Adrenal gland (tissue), 12 donors: ENCODE results near the gene FCHO2. TPM values are rescaled to one million over a fixed set of nuclear protein-coding genes. Genes with fewer than 3 reads are reported as not detected.
A peak's percentile ranks its signal among the peaks of the same experiment; 100 is the strongest.

Experiments
- DNase-seq, 7 donors: peaks; one replicate each; pipeline ENCODE4 v3.0.0-alpha.2; 2019 to 2020
- H3K27ac ChIP-seq, 5 donors: fragments of 200-600 bp; sonication (generic) in 4 of 5; 1 replicate in 3 of 5; 2 replicates in 2 of 5; pipeline versions ENCODE4 v1.5.1 to v1.8.0; 2016 to 2020; ENCODE audit warnings: mild to moderate bottlenecking in 1 of 5
- H3K27me3 ChIP-seq: fragments of 200-600 bp; 2 replicates; pipeline ENCODE4 v1.8.0; 2021
- H3K36me3 ChIP-seq, 2 donors: fragments of 200-600 bp; replicated peaks in 1 of 2; 1 replicate in 1 of 2; 2 replicates in 1 of 2; pipeline versions ENCODE4 v1.5.1 to v1.8.0; 2018 to 2022
- H3K4me1 ChIP-seq, 2 donors: fragments of 200-600 bp; replicated peaks in 1 of 2; 1 replicate in 1 of 2; 2 replicates in 1 of 2; pipeline versions ENCODE4 v1.5.1 to v1.8.0; 2018 to 2021
- H3K4me3 ChIP-seq, 4 donors: fragments of 200-600 bp; sonication (generic) in 3 of 4; one replicate each; pipeline ENCODE4 v1.5.1; 2016 to 2018
- H3K9me3 ChIP-seq, 3 donors: fragments of 200-600 bp; sonication (generic) in 1 of 3; replicated peaks in 1 of 3; 1 replicate in 2 of 3; 2 replicates in 1 of 3; pipeline versions ENCODE4 v1.5.1 to v1.8.0; 2016 to 2021
- POLR2A ChIP-seq, 2 donors: fragments of 450-650 bp; IDR thresholded peaks; one replicate each; pipeline ENCODE4 v1.6.1; 2017; ENCODE audit warnings: antibody characterized with exemption in 2 of 2, mild to moderate bottlenecking in 2 of 2, moderate library complexity in 1 of 2
- WGBS, 4 donors: extraction: QIAGEN DNeasy Blood & Tissue Kit in 2 of 4; methylation state at CpG; one replicate each; pipeline versions ENCODE4 v1.1.5 to v1.1.7; 2013 to 2017; 5-methylcytosine and 5-hydroxymethylcytosine counted together
- intact Hi-C, 2 donors: fragments of 100-400 bp; cut with DNase I; formaldehyde crosslinking; loops; one replicate each; pipeline versions ENCODE4 v1.14.1 to v1.15.0; 2022 to 2023
- polyA plus RNA-seq, 3 donors: library from polyadenylated mRNA; stranded (reverse); fragments of 200-250 nt in 2 of 3; fragments of 350-450 nt in 1 of 3; fragmentation: Illumina TruSeq in 1 of 3; extraction: RNeasy Lipid Tissue Mini Kit (QIAGEN cat#74804) in 1 of 3; gene quantifications; one replicate each; pipeline ENCODE4 v1.2.3, GENCODE V29; 2013 to 2014
- total RNA-seq, 9 donors: library from RNA; depleted of rRNA in 4 of 9; stranded (reverse); fragments of >200 nt in 4 of 9; fragments of 120-200 nt in 1 of 9; fragmentation: NEBNext Ultra II Directional in 1 of 9; extraction: Animal tissue kit (Norgen Biotek cat#: 25700) in 1 of 9; gene quantifications; one replicate each; pipeline versions ENCODE4 v1.1.0 to v1.2.4, GENCODE V29; 2013 to 2023
- TF ChIP-seq, protein P1 (sequence below), 6 experiments: fragments of 450-650 bp in 4 of 6; fragments of 200-600 bp in 2 of 6; sonication (generic) in 1 of 6; IDR thresholded peaks; 1 replicate in 5 of 6; 2 replicates in 1 of 6; pipeline versions ENCODE4 v1.5.1 to v1.8.0; 2016 to 2021; ENCODE audit warnings: antibody characterized with exemption in 6 of 6, mild to moderate bottlenecking in 2 of 6, moderate library complexity in 1 of 6
- donor health status: healthy with polysubstance abuse.
- donor health status: Bipolar disorder and iron deficiency.
- donor health status: DM: yes; HTN: yes; CAD: no.
- donor health status: DM: no; HTN: no; CAD: no.
- donor health status: DM: no; HTN: no; CAD: no.
- donor health status: DM: yes; HTN: yes; CAD: no.

Gene FCHO2
- total and polyA plus RNA-seq, 12 donors = 5.1 to 32.7 (median 20.0) TPM

GRCh38 chr5:73116506-73116905, 160.7 kb downstream of the FCHO2 start:
- no peaks in the 10 kb centered on the region for H3K36me3 ChIP-seq
- TF ChIP-seq, protein P1, sequence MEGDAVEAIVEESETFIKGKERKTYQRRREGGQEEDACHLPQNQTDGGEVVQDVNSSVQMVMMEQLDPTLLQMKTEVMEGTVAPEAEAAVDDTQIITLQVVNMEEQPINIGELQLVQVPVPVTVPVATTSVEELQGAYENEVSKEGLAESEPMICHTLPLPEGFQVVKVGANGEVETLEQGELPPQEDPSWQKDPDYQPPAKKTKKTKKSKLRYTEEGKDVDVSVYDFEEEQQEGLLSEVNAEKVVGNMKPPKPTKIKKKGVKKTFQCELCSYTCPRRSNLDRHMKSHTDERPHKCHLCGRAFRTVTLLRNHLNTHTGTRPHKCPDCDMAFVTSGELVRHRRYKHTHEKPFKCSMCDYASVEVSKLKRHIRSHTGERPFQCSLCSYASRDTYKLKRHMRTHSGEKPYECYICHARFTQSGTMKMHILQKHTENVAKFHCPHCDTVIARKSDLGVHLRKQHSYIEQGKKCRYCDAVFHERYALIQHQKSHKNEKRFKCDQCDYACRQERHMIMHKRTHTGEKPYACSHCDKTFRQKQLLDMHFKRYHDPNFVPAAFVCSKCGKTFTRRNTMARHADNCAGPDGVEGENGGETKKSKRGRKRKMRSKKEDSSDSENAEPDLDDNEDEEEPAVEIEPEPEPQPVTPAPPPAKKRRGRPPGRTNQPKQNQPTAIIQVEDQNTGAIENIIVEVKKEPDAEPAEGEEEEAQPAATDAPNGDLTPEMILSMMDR (IDR thresholded peaks at IDR 0.05) = no peak
- TF ChIP-seq POLR2A (IDR thresholded peaks at IDR 0.05) = no peak
- no peak overlapping the region for H3K27ac ChIP-seq
- no peak for DNase-seq
- H3K27me3 ChIP-seq = peaks cover 14% of the 10 kb centered on the region
- H3K9me3 ChIP-seq = no peaks in the 10 kb centered on the region
- intact Hi-C loops = no loop called here
- no peak overlapping the region for H3K4me3 ChIP-seq
- peaks cover 0 to 8% of the 10 kb centered on the region in 2 donors for H3K4me1 ChIP-seq
- WGBS, 4 donors = 71 to 75% (median 74%) methylated on average over 2 of the region's 2 CpGs

DNA sequence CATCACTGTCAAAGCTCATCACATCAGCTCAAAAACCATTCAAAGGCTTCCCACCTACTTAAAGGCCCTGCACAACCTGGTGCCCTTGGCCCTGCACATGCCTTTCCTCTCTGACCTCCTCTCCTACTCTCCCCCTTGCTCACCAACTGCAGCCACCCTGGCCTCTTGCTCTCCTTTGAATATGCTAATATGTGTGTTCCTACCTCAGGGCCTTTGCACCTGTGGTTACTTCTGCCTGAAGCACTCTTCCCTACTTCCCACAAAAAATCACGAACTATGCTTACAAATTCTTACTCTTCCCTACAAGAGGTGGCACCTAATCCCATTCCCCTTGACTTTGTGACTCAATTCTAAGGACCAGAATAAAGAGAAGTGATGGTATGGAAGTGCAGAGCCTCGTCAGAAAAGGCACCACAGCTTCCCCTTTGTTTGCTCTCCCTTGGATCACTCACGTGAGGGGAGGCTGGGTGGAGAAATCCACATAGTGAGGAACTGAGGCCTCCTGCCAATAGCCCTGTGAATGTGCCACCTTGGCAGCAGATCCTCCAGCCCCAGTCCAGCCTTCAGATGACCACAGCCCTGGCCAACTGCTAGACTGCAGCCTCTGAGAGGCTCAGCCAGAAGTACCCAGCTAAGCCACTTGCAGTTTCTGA, 161.4 kb downstream of the FCHO2 start:
- TF ChIP-seq POLR2A (IDR thresholded peaks at IDR 0.05) = no peak
- TF ChIP-seq, protein P1 (IDR thresholded peaks at IDR 0.05) = no peak
- H3K4me1 ChIP-seq = peaks cover 0 to 8% of the 10 kb centered on the region in 2 donors
- DNase-seq = peak in 2 of 7 donors; percentile 17 to 39
- no peak overlapping the region for H3K4me3 ChIP-seq
- 61 to 77% (median 75%) methylated on average over 3 of the region's 3 CpGs for WGBS, 4 donors
- intact Hi-C loops = no loop called here
- H3K27ac ChIP-seq = no peak overlapping the region
- no peaks in the 10 kb centered on the region for H3K9me3 ChIP-seq
- H3K36me3 ChIP-seq = no peaks in the 10 kb centered on the region
- H3K27me3 ChIP-seq = peaks cover 20% of the 10 kb centered on the region

DNA sequence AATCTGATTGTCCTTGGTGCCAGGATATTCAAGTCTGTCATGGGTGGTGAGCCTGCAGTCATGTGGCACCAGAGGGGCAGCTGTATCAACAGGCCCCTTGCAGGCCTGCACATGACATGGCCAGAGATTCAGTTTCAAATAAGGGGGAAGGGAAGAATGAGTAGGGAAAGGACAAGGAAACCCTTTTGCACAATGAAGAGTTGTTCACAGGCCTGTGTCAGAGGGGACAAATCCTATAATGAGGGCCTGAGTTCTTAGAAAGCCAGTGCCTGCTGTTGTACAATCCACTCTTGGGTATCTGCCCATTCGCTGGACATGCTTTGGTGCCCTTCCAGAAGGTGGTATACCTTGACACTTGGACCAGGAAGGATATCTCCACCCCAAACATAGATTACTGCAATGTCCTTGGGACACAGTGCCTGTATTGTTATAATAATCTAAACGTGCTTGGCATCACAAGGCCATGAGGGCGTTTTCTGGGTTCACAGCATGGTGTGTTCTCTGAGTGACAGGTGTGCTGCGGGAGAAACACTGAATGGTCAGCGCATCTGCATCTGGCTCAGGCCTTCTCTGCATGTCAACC, 162.6 kb downstream of the FCHO2 start:
- no peaks in the 10 kb centered on the region for H3K9me3 ChIP-seq
- no peak overlapping the region for H3K4me3 ChIP-seq
- H3K4me1 ChIP-seq = peaks cover 0 to 17% of the 10 kb centered on the region in 2 donors
- H3K27me3 ChIP-seq = peaks cover 25% of the 10 kb centered on the region
- no peak for DNase-seq
- intact Hi-C loops = no loop called here
- TF ChIP-seq POLR2A (IDR thresholded peaks at IDR 0.05) = no peak
- TF ChIP-seq, protein P1 (IDR thresholded peaks at IDR 0.05) = no peak
- WGBS, 4 donors = 82 to 100% (median 84%) methylated on average over 4 to 5 of the region's 5 CpGs
- H3K27ac ChIP-seq = no peak overlapping the region
- no peaks in the 10 kb centered on the region for H3K36me3 ChIP-seq

GRCh38 chr5:73119451-73120157, 163.8 kb downstream of the FCHO2 start:
- 43 to 77% (median 57%) methylated on average over 10 to 40 of the region's 40 CpGs for WGBS, 4 donors
- Histone ChIP-seq H3K4me1 (peaks cover 0 to 17% of the 10 kb centered on the region in 2 donors), H3K27me3 (peaks cover 25% of the 10 kb centered on the region), H3K4me3 (peak overlapping the region in 1 of 4 donors; percentile 63), H3K36me3 (no peaks in the 10 kb centered on the region), H3K9me3 (no peaks in the 10 kb centered on the region), H3K27ac (no peak overlapping the region)
- TF ChIP-seq POLR2A (IDR thresholded peaks at IDR 0.05) = no peak
- TF ChIP-seq, protein P1 (IDR thresholded peaks at IDR 0.05) = no peak
- no peak for DNase-seq
- intact Hi-C loops = no loop called here
